ENCODE data around the gene ZNF638. TPM values are rescaled to one million over a fixed set of nuclear protein-coding genes. Genes with fewer than 3 reads are reported as not detected.

The ZNF638 gene
- total RNA-seq, 1 donor from 2014 or later, result 91.7 TPM

- Histone ChIP-seq H3K27me3 (ENCODE audit: insufficient read depth, low read length) (peaks cover 13% of the 10 kb centered on the region), H2AFZ (ENCODE audit: low read depth, low read length) (no peak overlapping the region), H3K4me2 (ENCODE audit: low read length) (no peak overlapping the region), H3K9me3 (ENCODE audit: insufficient read depth, low read depth, low read length) (peaks cover 5% of the 10 kb centered on the region), H3K36me3 (ENCODE audit: insufficient read depth, low read length) (no peaks in the 10 kb centered on the region), H3K79me2 (ENCODE audit: insufficient read depth, low read length) (no peaks in the 10 kb centered on the region), H3K4me3 (ENCODE audit: insufficient read depth, low read depth, low read length) (no peak overlapping the region), H3K4me1 (ENCODE audit: insufficient read depth, low read length) (peaks cover 30% of the 10 kb centered on the region), H3K9ac (ENCODE audit: low read length) (no peak overlapping the region), H4K20me1 (ENCODE audit: insufficient read depth, low read length) (no peaks in the 10 kb centered on the region), H3K27ac (ENCODE audit: low read depth, low read length) (no peak overlapping the region)
- H3K9me3 Mint-ChIP-seq (ENCODE audit: unreplicated experiment), result no peaks in the 10 kb centered on the region
- no peak overlapping the region for H3K27ac Mint-ChIP-seq (ENCODE audit: unreplicated experiment)
- TF ChIP-seq CTCF (IDR thresholded peaks at IDR 0.05; ENCODE audit: insufficient read depth, low read depth, low read length) (no peak), EZH2 (IDR thresholded peaks at IDR 0.05; ENCODE audit: insufficient read depth, low read length) (no peak)
- no peak for FAIRE-seq
- H3K27me3 Mint-ChIP-seq (ENCODE audit: low read depth, unreplicated experiment), result no peaks in the 10 kb centered on the region
- DNase-seq (ENCODE audit: low read depth), result no peak
- peaks cover 19% of the 10 kb centered on the region for H3K36me3 Mint-ChIP-seq (ENCODE audit: low read depth, unreplicated experiment)
- H3K4me1 Mint-ChIP-seq (ENCODE audit: low read depth, unreplicated experiment), result peaks cover 45% of the 10 kb centered on the region
- no peak overlapping the region for H3K4me3 Mint-ChIP-seq (ENCODE audit: unreplicated experiment)
Observed at GRCh38 chr2:71462056-71462605, 130.5 kb downstream of the ZNF638 start.

- no peak overlapping the region for H2AFZ ChIP-seq (ENCODE audit: low read depth, low read length)
- H3K9me3 ChIP-seq (ENCODE audit: insufficient read depth, low read depth, low read length), result peaks cover 5% of the 10 kb centered on the region
Observed at GRCh38 chr2:71462641-71463341, 131.2 kb downstream of the ZNF638 start.

More at GRCh38 chr2:71462641-71463341, 131.2 kb downstream of the ZNF638 start:
- Histone ChIP-seq H3K4me2 (ENCODE audit: low read length) (no peak overlapping the region), H3K36me3 (ENCODE audit: insufficient read depth, low read length) (no peaks in the 10 kb centered on the region), H3K4me3 (ENCODE audit: insufficient read depth, low read depth, low read length) (no peak overlapping the region), H3K9ac (ENCODE audit: low read length) (no peak overlapping the region), H3K27me3 (ENCODE audit: insufficient read depth, low read length) (peaks cover 13% of the 10 kb centered on the region), H3K79me2 (ENCODE audit: insufficient read depth, low read length) (no peaks in the 10 kb centered on the region), H3K4me1 (ENCODE audit: insufficient read depth, low read length) (peaks cover 32% of the 10 kb centered on the region), H3K27ac (ENCODE audit: low read depth, low read length) (no peak overlapping the region), H4K20me1 (ENCODE audit: insufficient read depth, low read length) (no peaks in the 10 kb centered on the region)
- peak overlapping the region; percentile 34 for H3K27ac Mint-ChIP-seq (ENCODE audit: unreplicated experiment)
- no peaks in the 10 kb centered on the region for H3K9me3 Mint-ChIP-seq (ENCODE audit: unreplicated experiment)
- H3K27me3 Mint-ChIP-seq (ENCODE audit: low read depth, unreplicated experiment), result no peaks in the 10 kb centered on the region
- H3K36me3 Mint-ChIP-seq (ENCODE audit: low read depth, unreplicated experiment), result peaks cover 19% of the 10 kb centered on the region
- no peak for FAIRE-seq
- DNase-seq (ENCODE audit: low read depth), result no peak
- TF ChIP-seq EZH2 (IDR thresholded peaks at IDR 0.05; ENCODE audit: insufficient read depth, low read length) (no peak), CTCF (IDR thresholded peaks at IDR 0.05; ENCODE audit: insufficient read depth, low read depth, low read length) (no peak)
- H3K4me1 Mint-ChIP-seq (ENCODE audit: low read depth, unreplicated experiment), result peaks cover 44% of the 10 kb centered on the region
- H3K4me3 Mint-ChIP-seq (ENCODE audit: unreplicated experiment), result no peak overlapping the region
